K562 (cell line): ENCODE measurements around the gene TUBA4B. TPM values are rescaled to one million over a fixed set of nuclear protein-coding genes. Genes with fewer than 3 reads are reported as not detected.

Experiments
- ATAC-seq: fragments of 200-7000 bp; cut with Tn5 transposase; 3 replicates; pipeline ENCODE4 v1.9.1; 2020; ENCODE audit warnings: moderate library complexity
- BruUV-seq: library from RNA; stranded (reverse); fragments of 400-500 nt; replicated peaks from 2 replicates; lab custom pipeline; 2021; lab: Mats Ljungman, UMichigan
- CTCF ChIA-PET: fragments of 300-600 bp; formaldehyde crosslinking; extraction: SDS; loops from one replicate; lab custom pipeline; 2021; ENCODE audit warnings: low intra/inter-chr PET ratio; lab: Yijun Ruan, JAX
- POLR2A ChIA-PET: fragments of 300-600, 350-650 bp; sonication (Branson Sonifier 250); formaldehyde crosslinking; extraction: SDS; loops from one replicate; lab custom pipeline; 2021; ENCODE audit warnings: antibody characterized with exemption, inconsistent platforms; lab: Yijun Ruan, JAX
- DNase-seq, 4 experiments: peaks; one replicate each; pipeline versions ENCODE4 v3.0.0 to v3.0.0-alpha.2; 2011 to 2018; ENCODE audit warnings: low spot score in 3 of 4, mixed read lengths in 3 of 4; ENCODE audit errors: extremely low read depth in 1 of 4
- FAIRE-seq: peaks from 2 replicates; lab custom pipeline; 2011; peaks lifted over from hg19 to GRCh38; lab: Jason Lieb, UNC
- H2AFZ ChIP-seq: 2 replicates; pipeline ENCODE4 v1.6.0; 2011; ENCODE audit warnings: low read depth, low read length, control low read depth, inconsistent platforms
- H3K27ac ChIP-seq: fragments of 200-600 bp; 3 replicates; pipeline ENCODE4 v1.8.0; 2011; ENCODE audit warnings: low read depth, mild to moderate bottlenecking, control low read depth, inconsistent platforms, low read length, moderate library complexity, mixed read lengths; ENCODE audit errors: extremely low read depth
- H3K27me3 ChIP-seq, 2 experiments: fragments of 300-600 bp in 1 of 2; 2 replicates in 1 of 2; 3 replicates in 1 of 2; pipeline versions ENCODE4 v1.6.0 to v1.8.0; 2011; ENCODE audit warnings: inconsistent platforms in 2 of 2, low read length in 2 of 2, mild to moderate bottlenecking in 1 of 2, mixed read lengths in 1 of 2, moderate library complexity in 1 of 2; ENCODE audit not compliant: control insufficient read depth in 2 of 2, insufficient read depth in 2 of 2
- H3K36me3 ChIP-seq: fragments of 300-600 bp; 3 replicates; pipeline ENCODE4 v1.8.0; 2011; ENCODE audit warnings: mild to moderate bottlenecking, low read length, inconsistent platforms; ENCODE audit not compliant: control insufficient read depth, insufficient read depth
- H3K4me1 ChIP-seq, 2 experiments: fragments of 200-600 bp in 1 of 2; replicated peaks in 1 of 2; 2 replicates in 1 of 2; 3 replicates in 1 of 2; pipeline versions ENCODE4 v1.5.1 to v1.8.0; 2011; ENCODE audit warnings: inconsistent platforms in 2 of 2, low read length in 2 of 2, mild to moderate bottlenecking in 1 of 2, mixed read lengths in 1 of 2, moderate library complexity in 1 of 2; ENCODE audit not compliant: control insufficient read depth in 2 of 2, insufficient read depth in 2 of 2
- H3K4me2 ChIP-seq: 2 replicates; pipeline ENCODE4 v1.6.1; 2011; ENCODE audit warnings: low read length, control low read depth, inconsistent platforms, mixed read lengths; ENCODE audit not compliant: insufficient read depth
- H3K4me3 ChIP-seq: fragments of 200-600 bp; sonication (generic), shearing (Covaris generic); 2 replicates; pipeline ENCODE4 v1.5.1; 2016; ENCODE audit warnings: control low read depth, inconsistent platforms
- H3K79me2 ChIP-seq: fragments of 200-600 bp; 3 replicates; pipeline ENCODE4 v1.8.0; 2011; ENCODE audit warnings: low read length, inconsistent platforms; ENCODE audit not compliant: control insufficient read depth, insufficient read depth
- H3K9ac ChIP-seq, 2 experiments: 2 replicates each; pipeline versions ENCODE4 v1.6.0 to v1.6.1; 2011; ENCODE audit warnings: low read depth in 2 of 2, low read length in 2 of 2, control low read depth in 1 of 2, inconsistent platforms in 1 of 2, mild to moderate bottlenecking in 1 of 2, mixed read lengths in 1 of 2; ENCODE audit not compliant: insufficient read depth in 1 of 2
- H3K9me1 ChIP-seq: one replicate; pipeline ENCODE4 v1.6.0; 2011; ENCODE audit warnings: inconsistent platforms, mild to moderate bottlenecking, low read length, moderate library complexity; ENCODE audit not compliant: control insufficient read depth, insufficient read depth
- H3K9me3 ChIP-seq: replicated peaks from 2 replicates; pipeline ENCODE4 v1.5.1; 2011; ENCODE audit warnings: low read depth, low read length, inconsistent platforms; ENCODE audit not compliant: control insufficient read depth, insufficient read depth
- H4K20me1 ChIP-seq: replicated peaks from 2 replicates; pipeline ENCODE4 v1.6.1; 2011; ENCODE audit warnings: low read length, inconsistent platforms, mixed read lengths; ENCODE audit not compliant: control insufficient read depth, insufficient read depth
- CBFA2T3 ChIP-seq: fragments of 450-650 bp; IDR thresholded peaks from 2 replicates; pipeline ENCODE4 v1.6.1; 2017
- CEBPG ChIP-seq, 3 experiments: fragments of 200-800 bp in 1 of 3; sonication (Bioruptor generic) in 1 of 3; sonication (generic) in 1 of 3; formaldehyde crosslinking in 1 of 3; IDR thresholded peaks in 2 of 3; conservative IDR thresholded peaks in 1 of 3; 2 replicates each; pipeline versions ENCODE4 v1.6.1 to v1.8.0; 2016 to 2022; ENCODE audit warnings: missing compliant biosample characterization in 2 of 3, missing genetic modification characterization in 2 of 3, mild to moderate bottlenecking in 1 of 3, missing genetic modification reagents in 1 of 3
- HNRNPH1 ChIP-seq: fragments of 200-400 bp; formaldehyde crosslinking; optimal IDR thresholded peaks from 2 replicates; pipeline ENCODE3; 2017; ENCODE audit warnings: low read depth, mild to moderate bottlenecking, low read length, moderate library complexity
- HNRNPLL ChIP-seq: fragments of 200-400 bp; formaldehyde crosslinking; IDR thresholded peaks from 2 replicates; pipeline ENCODE4 v1.6.1; 2017; ENCODE audit warnings: low read length, low read depth, mild to moderate bottlenecking; ENCODE audit not compliant: poor library complexity, severe bottlenecking
- MXI1 ChIP-seq: IDR thresholded peaks from 2 replicates; pipeline ENCODE4 v1.6.1; 2011; ENCODE audit warnings: low read depth, mild to moderate bottlenecking, improper control_type of control experiment, low read length
- NCOA6 ChIP-seq: fragments of 450-650 bp; IDR thresholded peaks from 2 replicates; pipeline ENCODE4 v1.6.1; 2017; ENCODE audit warnings: mild to moderate bottlenecking
- SP1 ChIP-seq: sonication (generic); formaldehyde crosslinking; IDR thresholded peaks from 2 replicates; pipeline ENCODE4 v1.8.1; 2022; ENCODE audit warnings: mild to moderate bottlenecking, missing genetic modification reagents
- WGBS: fragments of 100-300 bp; shearing (Covaris generic); methylation state at CpG from one replicate; pipeline ENCODE4 v1.1.6; 2016; ENCODE audit warnings: low coverage, mixed read lengths; ENCODE audit not compliant: insufficient coverage; ENCODE audit errors: missing lambda C conversion rate; 5-methylcytosine and 5-hydroxymethylcytosine counted together
- in situ Hi-C: fragments of 300-500 bp; cut with MboI; formaldehyde crosslinking; loops from 4 replicates; pipeline ENCODE4 v1.15.0; 2018; ENCODE audit warnings: inconsistent platforms, mixed read lengths
- intact Hi-C: fragments of 100-400 bp; cut with micrococcal nuclease; formaldehyde crosslinking; loops from 2 replicates; pipeline ENCODE4 v1.14.2; 2022
- polyA plus RNA-seq, 8 experiments: library from polyadenylated mRNA; depleted of rRNA in 4 of 8; stranded (reverse) in 5 of 8; unstranded in 3 of 8; fragments of >200 nt; fragmentation: Nextera tagmentation in 2 of 8; fragmentation: Illumina TruSeq in 1 of 8; extraction: Ambion mirVana in 2 of 8; extraction: Trizol in 1 of 8; gene quantifications; 2 replicates each; pipeline versions ENCODE4 v1.2.1 to v1.2.3, GENCODE V29; 2011 to 2014; ENCODE audit warnings: inconsistent platforms in 1 of 8, missing spikeins in 1 of 8
- total RNA-seq, 7 experiments: library from RNA; depleted of rRNA in 6 of 7; stranded (reverse); fragments of >200 nt in 6 of 7; fragmentation: Illumina TruSeq in 2 of 7; extraction: Trizol in 2 of 7; gene quantifications; 2 replicates each; pipeline versions ENCODE4 v1.2.1 to v1.2.3, GENCODE V29; 2011 to 2021; ENCODE audit warnings: low replicate concordance in 1 of 7
- TF ChIP-seq, protein P1 (sequence below): fragments of 450-650 bp; IDR thresholded peaks from 2 replicates; pipeline ENCODE4 v1.6.1; 2016; ENCODE audit warnings: borderline replicate concordance
- TF ChIP-seq, protein P2 (sequence below), 2 experiments: fragments of 450-650 bp; formaldehyde crosslinking in 1 of 2; IDR thresholded peaks; 2 replicates each; pipeline versions ENCODE4 v1.4.0 to v1.6.1; 2014 to 2020; ENCODE audit warnings: mild to moderate bottlenecking in 2 of 2, borderline replicate concordance in 1 of 2, low read depth in 1 of 2

Gene TUBA4B
- total and polyA plus RNA-seq, 9 of the 15 experiments (the other 6 are each of a cell fraction or from before 2014, with no cell fraction given): 0.04 TPM; not detected in 8

- TF ChIP-seq CEBPG (CRISPR knock-in tag; IDR thresholded peaks at IDR 0.05): no peak
- TF ChIP-seq CEBPG (tag; conservative IDR thresholded peaks at IDR 0.05 in 1 of 2, IDR thresholded peaks at IDR 0.05 in 1 of 2): no peak
- no peak for TF ChIP-seq NCOA6
- no peak for TF ChIP-seq MXI1
- no peak for TF ChIP-seq CBFA2T3
- no peak for TF ChIP-seq SP1 (CRISPR knock-in tag)
- TF ChIP-seq HNRNPH1: no peak
These were observed 36.5 kb upstream of the TUBA4B start (continued) for GRCh38 chr2:219216535-219216915.

- peak overlapping the region; percentile 58 for H3K4me3 ChIP-seq
- peaks cover 72% of the 10 kb centered on the region for H3K36me3 ChIP-seq
- ChIA-PET POLR2A (interaction anchor here (0.6 to 2.2 kb wide), 11 partner anchors 8 to 230 kb away, joined by 3 to 12 read pairs (median 5); partner anchors contain the start of genes ANKZF1, ATG9A, CNPPD1 and GLB1L), CTCF (interaction anchor here (1.5 kb wide), 1 partner anchor 77 kb away, joined by 7 read pairs; no protein-coding TSS in a partner anchor)
- peak in 2 of 4 experiments; percentile 37 to 55 for DNase-seq
- 2% methylated on average over 10 of the region's 37 CpGs for WGBS
- H3K4me2 ChIP-seq: peak overlapping the region; percentile 92
- BruUV-seq: no TSS peak
- H3K9me3 ChIP-seq: no peaks in the 10 kb centered on the region
- FAIRE-seq: no peak
- peaks cover 13 to 53% of the 10 kb centered on the region in 2 experiments; a peak in 4 of 5 replicates for H3K4me1 ChIP-seq
- peak overlapping the region; percentile 73 to 89 for H3K9ac ChIP-seq
- intact Hi-C loops (loop anchor here (1.0 to 2.0 kb wide), 4 partner anchors 11 to 61 kb away; partner anchors contain the start of genes ANKZF1, ATG9A, DNAJB2 and NHEJ1), in situ Hi-C loops (no loop called here)
- H3K27me3 ChIP-seq: no peaks in the 10 kb centered on the region
- peak; percentile 77 for ATAC-seq
- H3K79me2 ChIP-seq: peaks cover 27% of the 10 kb centered on the region
- H3K27ac ChIP-seq: peak overlapping the region; percentile 89
- peak overlapping the region; percentile 75; the same call in 1 of the 2 replicates for H2AFZ ChIP-seq
- no peaks in the 10 kb centered on the region for H3K9me1 ChIP-seq
- 0 out of 2 replicates have a peak, but pooled peaks cover 2% of the 10 kb centered on the region for H4K20me1 ChIP-seq
- TF ChIP-seq, protein P1, sequence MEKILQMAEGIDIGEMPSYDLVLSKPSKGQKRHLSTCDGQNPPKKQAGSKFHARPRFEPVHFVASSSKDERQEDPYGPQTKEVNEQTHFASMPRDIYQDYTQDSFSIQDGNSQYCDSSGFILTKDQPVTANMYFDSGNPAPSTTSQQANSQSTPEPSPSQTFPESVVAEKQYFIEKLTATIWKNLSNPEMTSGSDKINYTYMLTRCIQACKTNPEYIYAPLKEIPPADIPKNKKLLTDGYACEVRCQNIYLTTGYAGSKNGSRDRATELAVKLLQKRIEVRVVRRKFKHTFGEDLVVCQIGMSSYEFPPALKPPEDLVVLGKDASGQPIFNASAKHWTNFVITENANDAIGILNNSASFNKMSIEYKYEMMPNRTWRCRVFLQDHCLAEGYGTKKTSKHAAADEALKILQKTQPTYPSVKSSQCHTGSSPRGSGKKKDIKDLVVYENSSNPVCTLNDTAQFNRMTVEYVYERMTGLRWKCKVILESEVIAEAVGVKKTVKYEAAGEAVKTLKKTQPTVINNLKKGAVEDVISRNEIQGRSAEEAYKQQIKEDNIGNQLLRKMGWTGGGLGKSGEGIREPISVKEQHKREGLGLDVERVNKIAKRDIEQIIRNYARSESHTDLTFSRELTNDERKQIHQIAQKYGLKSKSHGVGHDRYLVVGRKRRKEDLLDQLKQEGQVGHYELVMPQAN: 0 out of 2 replicates have a peak, but pooled peaks have one; percentile 36
- TF ChIP-seq, protein P2, sequence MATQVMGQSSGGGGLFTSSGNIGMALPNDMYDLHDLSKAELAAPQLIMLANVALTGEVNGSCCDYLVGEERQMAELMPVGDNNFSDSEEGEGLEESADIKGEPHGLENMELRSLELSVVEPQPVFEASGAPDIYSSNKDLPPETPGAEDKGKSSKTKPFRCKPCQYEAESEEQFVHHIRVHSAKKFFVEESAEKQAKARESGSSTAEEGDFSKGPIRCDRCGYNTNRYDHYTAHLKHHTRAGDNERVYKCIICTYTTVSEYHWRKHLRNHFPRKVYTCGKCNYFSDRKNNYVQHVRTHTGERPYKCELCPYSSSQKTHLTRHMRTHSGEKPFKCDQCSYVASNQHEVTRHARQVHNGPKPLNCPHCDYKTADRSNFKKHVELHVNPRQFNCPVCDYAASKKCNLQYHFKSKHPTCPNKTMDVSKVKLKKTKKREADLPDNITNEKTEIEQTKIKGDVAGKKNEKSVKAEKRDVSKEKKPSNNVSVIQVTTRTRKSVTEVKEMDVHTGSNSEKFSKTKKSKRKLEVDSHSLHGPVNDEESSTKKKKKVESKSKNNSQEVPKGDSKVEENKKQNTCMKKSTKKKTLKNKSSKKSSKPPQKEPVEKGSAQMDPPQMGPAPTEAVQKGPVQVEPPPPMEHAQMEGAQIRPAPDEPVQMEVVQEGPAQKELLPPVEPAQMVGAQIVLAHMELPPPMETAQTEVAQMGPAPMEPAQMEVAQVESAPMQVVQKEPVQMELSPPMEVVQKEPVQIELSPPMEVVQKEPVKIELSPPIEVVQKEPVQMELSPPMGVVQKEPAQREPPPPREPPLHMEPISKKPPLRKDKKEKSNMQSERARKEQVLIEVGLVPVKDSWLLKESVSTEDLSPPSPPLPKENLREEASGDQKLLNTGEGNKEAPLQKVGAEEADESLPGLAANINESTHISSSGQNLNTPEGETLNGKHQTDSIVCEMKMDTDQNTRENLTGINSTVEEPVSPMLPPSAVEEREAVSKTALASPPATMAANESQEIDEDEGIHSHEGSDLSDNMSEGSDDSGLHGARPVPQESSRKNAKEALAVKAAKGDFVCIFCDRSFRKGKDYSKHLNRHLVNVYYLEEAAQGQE (IDR thresholded peaks at IDR 0.05; ENCODE audit: borderline replicate concordance): peak; percentile 87
- TF ChIP-seq, protein P2 (CRISPR knock-in tag; IDR thresholded peaks at IDR 0.05; ENCODE audit: low read depth): peak; percentile 85
- TF ChIP-seq HNRNPLL: peak; percentile 11
These were observed 34.8 kb upstream of the TUBA4B start for GRCh38 chr2:219218217-219218731.
